ENCODE results near the gene GSTA1. TPM values are rescaled to one million over a fixed set of nuclear protein-coding genes. Genes with fewer than 3 reads are reported as not detected.
"Not testable (repeated sequence)": the region's sequence is repeated elsewhere in the genome, so short reads cannot be mapped to it uniquely, and the experiment has no call there.

Gene GSTA1
- total RNA-seq, 1 donor from 2014 or later: not detected

DNA sequence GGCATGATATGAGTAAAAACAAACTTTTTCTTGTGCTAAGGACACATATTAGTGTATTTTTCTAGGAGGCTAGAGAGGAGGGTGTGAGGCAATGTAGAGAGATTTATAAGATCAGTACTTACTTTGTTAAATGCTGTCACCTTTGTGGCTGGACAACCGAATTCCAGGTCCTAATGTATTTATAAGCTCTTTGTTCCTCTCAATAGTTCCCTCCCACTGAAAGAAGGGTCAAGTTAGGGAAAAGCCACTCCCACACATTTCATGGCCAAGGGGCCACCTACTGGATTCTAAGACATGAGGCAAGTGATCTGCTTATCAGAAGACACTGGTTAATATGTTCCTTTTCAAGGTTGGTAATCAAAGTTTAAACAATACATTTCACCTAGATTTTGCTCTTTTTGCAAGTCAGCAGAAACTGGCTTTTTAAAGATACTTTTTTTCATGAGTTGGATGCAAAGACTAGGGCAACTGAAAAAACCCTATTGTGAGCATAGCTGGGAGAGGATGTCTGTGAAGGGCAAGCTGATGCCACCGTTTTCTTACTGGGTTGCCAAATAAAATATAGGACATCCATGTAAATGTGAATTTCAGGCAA is 40.2 kb downstream of the GSTA1 start, which contains the start of gene GSTA2:
Gene GSTA2, minus strand, starts transcription at position 154 of the 595 bp plus-strand sequence. CDS start 5,528 bp downstream, outside the sequence.
- intact Hi-C loops (cut with micrococcal nuclease): not testable (repeated sequence)

DNA sequence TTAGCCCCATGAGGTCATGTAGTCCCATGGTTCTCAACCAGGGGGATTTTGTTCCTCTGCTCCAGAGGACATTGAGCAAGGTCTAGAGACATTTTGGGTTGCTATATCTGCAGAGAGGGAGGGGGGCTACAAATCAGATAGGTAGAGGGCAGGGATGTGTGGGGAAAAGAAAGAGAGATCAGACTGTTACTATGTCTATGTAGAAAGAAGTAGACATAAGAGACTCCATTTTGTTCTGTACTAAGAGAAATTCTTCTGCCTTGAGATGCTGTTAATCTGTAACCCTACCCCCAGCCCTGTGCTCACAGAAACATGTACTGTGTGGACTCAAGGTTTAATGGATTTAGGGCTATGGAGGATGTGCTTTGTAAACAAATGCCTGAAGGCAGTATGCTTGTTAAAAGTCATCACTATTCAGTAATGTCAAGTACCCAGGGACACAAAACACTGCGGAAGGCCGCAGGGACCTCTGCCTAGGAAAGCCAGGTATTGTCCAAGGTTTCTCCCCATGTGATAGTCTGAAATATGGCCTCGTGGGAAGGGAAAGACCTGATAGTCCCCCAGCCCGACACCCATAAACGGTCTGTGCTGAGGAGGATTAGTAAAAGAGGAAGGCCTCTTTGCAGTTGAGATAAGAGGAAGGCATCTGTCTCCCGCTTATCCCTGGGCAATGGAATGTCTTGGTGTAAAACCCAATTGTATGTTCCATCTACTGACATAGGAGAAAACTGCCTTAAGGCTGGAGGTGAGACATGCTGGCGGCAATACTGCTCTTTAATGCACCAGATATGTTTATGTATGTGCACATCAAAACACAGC is 41.7 kb downstream of the GSTA1 start:
- H3K4me1 ChIP-seq; H3K27ac ChIP-seq (replicated peaks); intact Hi-C loops (cut with micrococcal nuclease); DNase-seq; H3K9me3 ChIP-seq (replicated peaks); H3K4me3 ChIP-seq; H3K36me3 ChIP-seq: not testable (repeated sequence)
- H3K27me3 ChIP-seq (ENCODE audit: low read depth): peaks cover 12% of the 10 kb centered on the region

More for the DNA sequence above, 40.2 kb downstream of the GSTA1 start, which contains the start of gene GSTA2:
- H3K36me3 ChIP-seq; H3K4me3 ChIP-seq; DNase-seq; H3K9me3 ChIP-seq (replicated peaks); H3K27ac ChIP-seq (replicated peaks); H3K4me1 ChIP-seq: not testable (repeated sequence)
- peaks cover 12% of the 10 kb centered on the region for H3K27me3 ChIP-seq (ENCODE audit: low read depth)

DNA sequence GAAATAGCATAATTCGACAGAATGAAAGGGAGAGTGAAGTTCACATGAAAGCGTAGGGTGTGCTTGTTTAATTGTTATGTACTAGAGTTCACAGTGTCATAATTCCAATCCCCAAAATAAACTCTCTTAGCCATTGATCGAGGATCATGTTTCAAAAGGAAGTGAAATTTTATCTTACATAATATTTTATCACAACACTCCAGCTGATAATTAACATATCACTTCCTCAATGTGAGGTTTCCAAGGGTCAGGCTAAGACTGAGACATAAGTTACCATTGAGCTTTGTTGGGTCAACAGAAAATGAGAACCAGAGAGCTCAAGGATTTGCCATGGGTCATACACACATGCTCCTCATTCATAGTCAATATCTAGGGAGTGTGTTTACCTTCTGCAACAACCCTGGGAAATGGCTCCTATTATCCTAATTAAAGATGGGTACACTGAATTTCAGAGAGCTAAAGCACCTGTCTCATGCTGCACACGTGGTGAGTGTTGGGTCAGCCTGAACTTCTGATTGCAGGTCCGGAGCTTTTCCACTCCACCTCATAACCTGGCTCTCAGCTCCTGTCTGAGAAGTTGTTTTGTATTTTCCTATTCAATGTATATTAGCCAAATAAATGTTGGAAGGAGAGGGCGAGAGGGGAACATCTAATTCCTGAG is 43.4 kb downstream of the GSTA1 start:
- TF ChIP-seq, protein P1, sequence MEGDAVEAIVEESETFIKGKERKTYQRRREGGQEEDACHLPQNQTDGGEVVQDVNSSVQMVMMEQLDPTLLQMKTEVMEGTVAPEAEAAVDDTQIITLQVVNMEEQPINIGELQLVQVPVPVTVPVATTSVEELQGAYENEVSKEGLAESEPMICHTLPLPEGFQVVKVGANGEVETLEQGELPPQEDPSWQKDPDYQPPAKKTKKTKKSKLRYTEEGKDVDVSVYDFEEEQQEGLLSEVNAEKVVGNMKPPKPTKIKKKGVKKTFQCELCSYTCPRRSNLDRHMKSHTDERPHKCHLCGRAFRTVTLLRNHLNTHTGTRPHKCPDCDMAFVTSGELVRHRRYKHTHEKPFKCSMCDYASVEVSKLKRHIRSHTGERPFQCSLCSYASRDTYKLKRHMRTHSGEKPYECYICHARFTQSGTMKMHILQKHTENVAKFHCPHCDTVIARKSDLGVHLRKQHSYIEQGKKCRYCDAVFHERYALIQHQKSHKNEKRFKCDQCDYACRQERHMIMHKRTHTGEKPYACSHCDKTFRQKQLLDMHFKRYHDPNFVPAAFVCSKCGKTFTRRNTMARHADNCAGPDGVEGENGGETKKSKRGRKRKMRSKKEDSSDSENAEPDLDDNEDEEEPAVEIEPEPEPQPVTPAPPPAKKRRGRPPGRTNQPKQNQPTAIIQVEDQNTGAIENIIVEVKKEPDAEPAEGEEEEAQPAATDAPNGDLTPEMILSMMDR (IDR thresholded peaks at IDR 0.05; ENCODE audit: borderline replicate concordance): no peak
- H3K27ac ChIP-seq (replicated peaks): no peak overlapping the region
- H3K36me3 ChIP-seq: no peaks in the 10 kb centered on the region
- intact Hi-C loops (cut with micrococcal nuclease): no loop called here
- peaks cover 12% of the 10 kb centered on the region for H3K27me3 ChIP-seq (ENCODE audit: low read depth)
- H3K9me3 ChIP-seq (replicated peaks): no peaks in the 10 kb centered on the region
- DNase-seq: no peak
- H3K4me1 ChIP-seq: no peaks in the 10 kb centered on the region
- H3K4me3 ChIP-seq: no peak overlapping the region

DNA sequence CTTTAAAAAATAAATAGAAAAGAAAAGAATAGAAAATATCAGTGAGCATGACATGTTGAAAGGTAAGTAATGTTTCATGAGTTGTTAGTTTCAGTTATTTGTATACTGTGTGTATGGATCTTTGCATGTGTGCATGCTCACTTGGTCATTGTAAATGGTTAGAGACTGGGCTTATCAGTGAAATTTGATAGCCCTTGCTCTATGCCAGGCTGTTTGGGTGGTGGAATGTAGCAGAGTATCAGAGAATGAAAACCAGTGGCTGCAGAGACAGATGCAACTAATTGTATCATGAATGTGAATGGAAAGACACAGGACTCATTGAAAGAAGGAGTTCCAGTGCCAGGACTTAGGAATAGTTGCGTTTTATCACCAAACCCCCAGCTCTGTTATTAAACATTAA is 44.5 kb downstream of the GSTA1 start:
- Histone ChIP-seq H3K4me3 (no peak overlapping the region), H3K4me1 (no peaks in the 10 kb centered on the region), H3K27ac (replicated peaks) (no peak overlapping the region), H3K36me3 (no peaks in the 10 kb centered on the region), H3K9me3 (replicated peaks) (no peaks in the 10 kb centered on the region), H3K27me3 (ENCODE audit: low read depth) (peaks cover 12% of the 10 kb centered on the region)
- DNase-seq: no peak
- TF ChIP-seq, protein P1 (IDR thresholded peaks at IDR 0.05; ENCODE audit: borderline replicate concordance): no peak
- intact Hi-C loops (cut with micrococcal nuclease): no loop called here

DNA sequence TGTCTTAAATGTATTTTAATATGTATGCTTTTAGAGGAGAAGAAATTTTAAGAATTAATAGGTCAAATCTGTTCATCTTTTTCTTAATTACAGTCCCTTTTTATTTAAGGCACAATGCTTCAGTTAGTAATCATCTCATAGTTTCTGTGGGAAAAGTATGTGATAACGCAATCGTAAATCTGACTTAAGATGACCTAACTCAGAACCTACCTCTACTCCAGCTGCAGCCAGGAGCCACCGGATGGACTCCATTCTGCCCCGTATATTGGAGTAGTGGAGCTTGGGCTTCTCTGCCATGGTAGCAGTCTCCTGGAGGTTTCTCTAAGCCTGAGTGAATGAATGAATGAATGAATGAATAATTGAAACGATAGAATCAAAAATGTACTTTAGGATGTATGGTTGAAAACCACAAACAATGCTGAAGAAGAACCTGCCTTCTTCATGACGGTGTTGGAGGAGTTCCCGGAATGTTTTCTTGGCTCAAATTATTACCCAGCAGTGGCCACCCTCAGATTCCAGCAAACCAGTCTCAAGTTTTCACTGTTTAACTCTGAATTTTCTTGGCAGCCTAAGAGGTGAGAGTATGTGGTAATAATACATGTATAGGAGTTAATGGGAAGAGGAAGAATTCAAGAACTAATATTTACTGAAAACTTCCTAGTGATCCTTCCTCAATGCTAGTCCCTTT is 45.8 kb downstream of the GSTA1 start:
- DNase-seq; intact Hi-C loops (cut with micrococcal nuclease); H3K4me3 ChIP-seq; H3K9me3 ChIP-seq (replicated peaks); H3K36me3 ChIP-seq; H3K27me3 ChIP-seq (ENCODE audit: low read depth); H3K27ac ChIP-seq (replicated peaks); H3K4me1 ChIP-seq: not testable (repeated sequence)

DNA sequence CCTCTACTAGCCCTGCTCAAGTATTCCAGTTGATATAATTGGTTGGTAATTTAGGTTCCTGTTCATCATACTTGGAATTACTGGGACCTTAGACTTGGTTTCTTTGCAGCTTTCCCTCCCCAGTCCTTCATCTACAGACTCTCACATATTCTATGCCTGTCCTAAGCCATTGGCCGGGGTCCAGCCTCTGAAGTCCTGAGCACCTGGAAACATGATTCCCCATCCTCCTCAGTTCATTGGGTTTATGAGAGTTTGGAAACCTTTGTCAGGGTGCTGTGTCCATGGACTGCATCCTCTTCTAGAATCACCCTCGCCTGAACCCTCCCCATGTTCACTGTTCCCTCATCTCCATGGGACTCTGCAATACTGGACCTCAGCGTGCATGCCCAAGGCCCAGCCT is 49.2 kb downstream of the GSTA1 start:
- Histone ChIP-seq H3K4me3 (no peak overlapping the region), H3K9me3 (replicated peaks) (peaks cover 8% of the 10 kb centered on the region), H3K36me3 (no peaks in the 10 kb centered on the region), H3K27ac (replicated peaks) (no peak overlapping the region), H3K27me3 (ENCODE audit: low read depth) (no peaks in the 10 kb centered on the region), H3K4me1 (no peaks in the 10 kb centered on the region)
- no peak for DNase-seq
- intact Hi-C loops (cut with micrococcal nuclease): no loop called here
- TF ChIP-seq, protein P1 (IDR thresholded peaks at IDR 0.05; ENCODE audit: borderline replicate concordance): no peak

DNA sequence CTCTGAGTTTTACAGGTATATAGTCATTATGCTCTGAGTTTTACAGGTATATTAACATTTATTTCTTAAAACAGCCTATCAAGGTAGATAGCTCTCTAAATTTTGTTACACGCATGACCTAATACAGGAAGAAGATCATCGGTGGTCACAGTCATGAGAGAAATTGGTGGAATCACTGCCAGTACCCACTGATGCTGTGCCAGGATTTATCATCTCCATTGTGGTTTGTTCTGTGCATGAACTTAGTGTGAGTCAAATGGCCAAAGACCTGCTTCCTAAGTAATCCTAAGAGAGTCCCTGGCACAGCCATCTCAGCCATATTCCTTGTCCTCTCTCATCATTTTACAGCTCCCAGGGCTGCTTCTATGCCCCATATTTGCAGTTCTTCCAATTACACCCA is 50.5 kb downstream of the GSTA1 start:
- H3K36me3 ChIP-seq; H3K4me3 ChIP-seq; intact Hi-C loops (cut with micrococcal nuclease); H3K27me3 ChIP-seq (ENCODE audit: low read depth); H3K27ac ChIP-seq (replicated peaks); H3K9me3 ChIP-seq (replicated peaks); DNase-seq; H3K4me1 ChIP-seq: not testable (repeated sequence)
